ENCODE data around the gene PLD2.
A peak's percentile ranks its signal among the peaks of the same experiment; 100 is the strongest.

Gene PLD2, protein sequence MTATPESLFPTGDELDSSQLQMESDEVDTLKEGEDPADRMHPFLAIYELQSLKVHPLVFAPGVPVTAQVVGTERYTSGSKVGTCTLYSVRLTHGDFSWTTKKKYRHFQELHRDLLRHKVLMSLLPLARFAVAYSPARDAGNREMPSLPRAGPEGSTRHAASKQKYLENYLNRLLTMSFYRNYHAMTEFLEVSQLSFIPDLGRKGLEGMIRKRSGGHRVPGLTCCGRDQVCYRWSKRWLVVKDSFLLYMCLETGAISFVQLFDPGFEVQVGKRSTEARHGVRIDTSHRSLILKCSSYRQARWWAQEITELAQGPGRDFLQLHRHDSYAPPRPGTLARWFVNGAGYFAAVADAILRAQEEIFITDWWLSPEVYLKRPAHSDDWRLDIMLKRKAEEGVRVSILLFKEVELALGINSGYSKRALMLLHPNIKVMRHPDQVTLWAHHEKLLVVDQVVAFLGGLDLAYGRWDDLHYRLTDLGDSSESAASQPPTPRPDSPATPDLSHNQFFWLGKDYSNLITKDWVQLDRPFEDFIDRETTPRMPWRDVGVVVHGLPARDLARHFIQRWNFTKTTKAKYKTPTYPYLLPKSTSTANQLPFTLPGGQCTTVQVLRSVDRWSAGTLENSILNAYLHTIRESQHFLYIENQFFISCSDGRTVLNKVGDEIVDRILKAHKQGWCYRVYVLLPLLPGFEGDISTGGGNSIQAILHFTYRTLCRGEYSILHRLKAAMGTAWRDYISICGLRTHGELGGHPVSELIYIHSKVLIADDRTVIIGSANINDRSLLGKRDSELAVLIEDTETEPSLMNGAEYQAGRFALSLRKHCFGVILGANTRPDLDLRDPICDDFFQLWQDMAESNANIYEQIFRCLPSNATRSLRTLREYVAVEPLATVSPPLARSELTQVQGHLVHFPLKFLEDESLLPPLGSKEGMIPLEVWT

DNA sequence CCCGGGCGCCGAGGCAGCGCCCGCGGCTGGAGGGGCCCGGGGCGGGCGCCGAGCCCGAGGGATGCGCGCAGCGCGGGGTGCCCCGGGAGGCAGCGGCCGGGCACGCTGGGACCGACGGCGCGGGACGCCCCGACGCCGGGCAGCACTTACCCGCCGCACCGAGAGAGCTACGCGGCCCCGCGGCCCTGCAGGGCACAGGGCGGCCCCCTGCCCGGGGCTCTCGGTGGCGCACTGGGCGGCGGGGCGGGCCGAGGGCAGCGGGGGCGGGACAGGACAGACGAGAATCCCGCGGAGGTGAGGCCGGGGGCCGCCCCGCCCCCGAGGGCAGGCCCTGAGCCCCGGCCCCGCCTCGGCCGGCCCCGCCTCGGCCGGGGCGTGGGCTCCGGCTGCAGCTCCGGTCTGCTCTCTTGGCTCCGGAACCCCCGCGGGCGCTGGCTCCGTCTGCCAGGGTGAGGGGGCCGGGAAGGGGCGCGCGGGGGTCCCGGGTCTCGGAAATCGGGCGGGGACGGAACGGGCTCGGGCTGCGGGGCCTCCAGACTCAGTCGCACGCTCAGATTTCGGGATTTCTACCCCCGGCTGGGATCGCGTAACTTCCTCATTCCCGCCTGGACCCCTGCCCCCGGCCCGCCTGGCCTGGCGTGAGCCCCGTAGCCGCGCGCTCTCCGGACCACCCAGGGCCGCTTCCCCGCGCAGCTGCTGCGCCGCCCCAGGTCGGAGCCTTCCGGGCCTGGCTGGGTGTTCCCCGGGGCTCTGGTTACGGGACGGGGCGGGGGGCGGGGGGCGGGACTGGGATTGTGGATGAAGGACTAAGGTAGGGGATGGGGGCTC lies at the start of gene PLD2:
TSS of gene PLD2 (plus strand) at position 376 of the 828 bp plus-strand sequence. CDS start 621 bp downstream, outside the sequence.
- DNase-seq: peak; percentile 47
- peaks cover 2% of the 10 kb centered on the region for H3K36me3 ChIP-seq (replicated peaks)
- peak within 1 kb of the TSS; percentile 47 for H3K27ac ChIP-seq
- H3K4me3 ChIP-seq (ENCODE audit: low read depth, low read length): peak within 1 kb of the TSS; percentile 73
- TF ChIP-seq, protein P1, sequence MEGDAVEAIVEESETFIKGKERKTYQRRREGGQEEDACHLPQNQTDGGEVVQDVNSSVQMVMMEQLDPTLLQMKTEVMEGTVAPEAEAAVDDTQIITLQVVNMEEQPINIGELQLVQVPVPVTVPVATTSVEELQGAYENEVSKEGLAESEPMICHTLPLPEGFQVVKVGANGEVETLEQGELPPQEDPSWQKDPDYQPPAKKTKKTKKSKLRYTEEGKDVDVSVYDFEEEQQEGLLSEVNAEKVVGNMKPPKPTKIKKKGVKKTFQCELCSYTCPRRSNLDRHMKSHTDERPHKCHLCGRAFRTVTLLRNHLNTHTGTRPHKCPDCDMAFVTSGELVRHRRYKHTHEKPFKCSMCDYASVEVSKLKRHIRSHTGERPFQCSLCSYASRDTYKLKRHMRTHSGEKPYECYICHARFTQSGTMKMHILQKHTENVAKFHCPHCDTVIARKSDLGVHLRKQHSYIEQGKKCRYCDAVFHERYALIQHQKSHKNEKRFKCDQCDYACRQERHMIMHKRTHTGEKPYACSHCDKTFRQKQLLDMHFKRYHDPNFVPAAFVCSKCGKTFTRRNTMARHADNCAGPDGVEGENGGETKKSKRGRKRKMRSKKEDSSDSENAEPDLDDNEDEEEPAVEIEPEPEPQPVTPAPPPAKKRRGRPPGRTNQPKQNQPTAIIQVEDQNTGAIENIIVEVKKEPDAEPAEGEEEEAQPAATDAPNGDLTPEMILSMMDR (IDR thresholded peaks at IDR 0.05; ENCODE audit: low read depth, low read length, missing control alignments): no peak
- in situ Hi-C loops (cut with HindIII; ENCODE audit: low pct_ligation_motif_present, low sequenced_read_pairs): no loop called here
- H3K27me3 ChIP-seq (replicated peaks): no peaks in the 10 kb centered on the region

DNA sequence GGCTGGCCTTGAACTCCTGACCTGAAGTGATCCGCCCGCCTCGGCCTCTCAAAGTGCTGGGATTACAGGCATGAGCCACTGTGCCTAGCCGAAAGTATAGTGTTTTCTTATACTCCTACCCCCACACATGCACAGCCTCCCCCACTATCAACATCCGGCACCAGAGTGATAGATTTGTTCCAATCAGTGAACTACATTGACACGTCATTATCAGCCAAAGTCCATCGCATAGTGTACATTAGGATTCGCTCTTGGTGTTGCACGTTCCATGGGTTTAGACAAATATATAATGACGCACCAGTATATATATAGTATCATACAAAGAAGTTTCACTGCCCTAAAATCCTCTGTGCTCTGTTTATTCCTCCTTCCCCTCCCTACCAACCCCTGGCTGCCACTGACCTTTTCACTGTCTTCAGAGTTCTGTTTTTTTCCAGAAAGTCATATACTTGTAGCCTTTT lies 47.1 kb upstream of the PLD2 start:
- TF ChIP-seq, protein P1 (IDR thresholded peaks at IDR 0.05; ENCODE audit: low read depth, low read length, missing control alignments): no peak
- no peak for DNase-seq
- no peak overlapping the region for H3K4me3 ChIP-seq (ENCODE audit: low read depth, low read length)
- no peak overlapping the region for H3K27ac ChIP-seq
- in situ Hi-C loops (cut with HindIII; ENCODE audit: low pct_ligation_motif_present, low sequenced_read_pairs): no loop called here
- no peaks in the 10 kb centered on the region for H3K36me3 ChIP-seq (replicated peaks)
- H3K27me3 ChIP-seq (replicated peaks): peaks cover 2% of the 10 kb centered on the region

DNA sequence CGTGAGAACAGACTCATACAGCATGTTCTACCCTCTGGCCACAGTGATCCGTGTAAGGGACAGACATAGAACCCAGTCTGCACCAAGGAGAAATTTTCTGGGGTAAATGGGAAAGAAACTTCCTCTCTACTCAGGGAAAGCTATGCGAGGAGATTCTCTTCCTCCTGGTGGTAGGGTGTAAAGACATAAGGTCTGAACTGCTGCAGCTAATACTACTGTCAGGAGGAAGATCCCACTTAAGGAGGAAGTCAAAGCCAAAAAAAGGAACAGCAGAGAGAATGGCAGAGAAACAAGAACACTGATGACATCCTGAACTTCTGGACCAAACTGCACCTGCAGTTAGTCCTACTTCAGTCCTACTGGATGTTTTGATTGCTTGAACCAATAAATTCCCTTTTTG lies 42.4 kb upstream of the PLD2 start:
- Histone ChIP-seq H3K4me3 (ENCODE audit: low read depth, low read length) (no peak overlapping the region), H3K27ac (no peak overlapping the region), H3K27me3 (replicated peaks) (no peaks in the 10 kb centered on the region), H3K36me3 (replicated peaks) (no peaks in the 10 kb centered on the region)
- TF ChIP-seq, protein P1 (IDR thresholded peaks at IDR 0.05; ENCODE audit: low read depth, low read length, missing control alignments): no peak
- DNase-seq: no peak
- in situ Hi-C loops (cut with HindIII; ENCODE audit: low pct_ligation_motif_present, low sequenced_read_pairs): no loop called here

DNA sequence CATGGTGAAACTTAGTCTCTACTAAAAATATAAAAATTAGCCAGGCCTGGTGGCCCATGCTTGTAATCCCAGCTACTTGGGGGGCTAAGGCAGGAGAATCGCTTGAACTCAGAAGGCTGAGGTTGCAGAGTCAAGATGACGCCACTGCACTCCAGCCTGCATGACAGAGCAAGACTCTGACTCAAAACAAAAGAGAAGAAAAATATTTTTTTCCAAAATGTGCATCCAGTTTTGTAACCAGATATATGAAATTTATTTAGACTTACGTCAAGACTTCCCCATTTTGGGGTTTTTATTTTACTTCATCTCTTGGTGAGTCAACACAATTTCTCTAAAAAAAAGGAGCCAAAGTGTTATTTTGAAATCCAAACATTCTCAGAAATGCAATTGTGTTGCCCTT lies 40.8 kb upstream of the PLD2 start:
- H3K27me3 ChIP-seq (replicated peaks): no peaks in the 10 kb centered on the region
- TF ChIP-seq, protein P1 (IDR thresholded peaks at IDR 0.05; ENCODE audit: low read depth, low read length, missing control alignments): no peak
- in situ Hi-C loops (cut with HindIII; ENCODE audit: low pct_ligation_motif_present, low sequenced_read_pairs): no loop called here

DNA sequence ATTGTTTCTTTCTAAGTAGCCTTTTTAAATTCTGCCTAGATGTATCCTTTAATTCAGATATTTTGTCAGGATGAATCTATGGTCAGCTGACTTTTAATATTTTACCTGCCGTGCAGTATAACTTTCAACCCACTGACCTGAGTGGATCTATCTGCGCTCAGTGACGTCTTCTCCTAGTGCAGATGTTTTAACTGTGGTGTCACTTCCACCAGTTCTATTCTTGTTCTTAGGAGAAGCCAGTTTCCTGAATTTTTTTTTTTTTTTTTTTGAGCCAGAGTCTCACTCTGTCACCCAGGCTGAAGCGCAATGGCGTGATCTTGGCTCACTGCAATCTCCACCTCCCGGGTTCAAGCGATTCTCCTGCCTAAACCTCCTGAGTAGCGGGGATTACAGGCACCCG lies 40.2 kb upstream of the PLD2 start:
- TF ChIP-seq, protein P1 (IDR thresholded peaks at IDR 0.05; ENCODE audit: low read depth, low read length, missing control alignments): no peak

More for the DNA sequence above, 40.8 kb upstream of the PLD2 start:
- Histone ChIP-seq H3K27ac (no peak overlapping the region), H3K4me3 (ENCODE audit: low read depth, low read length) (no peak overlapping the region), H3K36me3 (replicated peaks) (no peaks in the 10 kb centered on the region)
- no peak for DNase-seq

More for the DNA sequence above, 40.2 kb upstream of the PLD2 start:
- in situ Hi-C loops (cut with HindIII; ENCODE audit: low pct_ligation_motif_present, low sequenced_read_pairs): no loop called here
- H3K36me3 ChIP-seq (replicated peaks): no peaks in the 10 kb centered on the region
- H3K27me3 ChIP-seq (replicated peaks): peaks cover under 1% of the 10 kb centered on the region
- no peak overlapping the region for H3K27ac ChIP-seq
- H3K4me3 ChIP-seq (ENCODE audit: low read depth, low read length): no peak overlapping the region
- no peak for DNase-seq
